ENCODE data around the gene DYSF.

DNA sequence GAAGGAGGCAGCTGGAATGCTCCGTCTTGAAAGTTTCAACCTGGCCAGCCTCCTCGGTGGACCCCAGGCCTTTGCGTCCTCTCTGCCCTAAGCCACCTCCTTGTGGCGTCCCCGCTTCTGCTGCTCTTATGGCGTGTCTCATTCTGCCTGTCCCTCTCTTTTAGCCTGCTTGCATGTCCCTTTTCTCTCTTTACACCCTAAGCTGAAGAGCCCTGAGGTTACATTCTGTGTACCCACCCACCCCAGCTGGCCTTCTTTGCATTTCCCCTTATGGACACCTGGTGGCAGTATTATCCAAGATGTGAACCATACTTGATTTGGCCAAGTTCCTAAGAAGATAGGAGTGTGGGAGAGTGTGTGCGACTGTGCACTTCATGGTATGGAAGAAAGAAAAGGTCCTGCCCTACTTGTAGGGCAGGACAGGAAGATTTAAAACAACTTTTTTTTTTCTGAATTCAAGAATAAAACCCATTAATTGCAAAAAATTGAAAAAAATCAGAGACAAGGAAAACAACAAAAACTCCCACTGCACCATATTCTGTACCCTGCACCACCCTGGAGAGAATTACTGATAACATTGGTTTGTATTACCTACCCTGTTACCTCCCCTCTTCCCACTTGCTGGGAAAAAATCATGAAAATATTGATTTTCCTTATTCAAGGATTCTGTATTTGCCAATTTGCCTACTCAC, 77.4 kb downstream of the DYSF start:
- TF ChIP-seq, protein P1, sequence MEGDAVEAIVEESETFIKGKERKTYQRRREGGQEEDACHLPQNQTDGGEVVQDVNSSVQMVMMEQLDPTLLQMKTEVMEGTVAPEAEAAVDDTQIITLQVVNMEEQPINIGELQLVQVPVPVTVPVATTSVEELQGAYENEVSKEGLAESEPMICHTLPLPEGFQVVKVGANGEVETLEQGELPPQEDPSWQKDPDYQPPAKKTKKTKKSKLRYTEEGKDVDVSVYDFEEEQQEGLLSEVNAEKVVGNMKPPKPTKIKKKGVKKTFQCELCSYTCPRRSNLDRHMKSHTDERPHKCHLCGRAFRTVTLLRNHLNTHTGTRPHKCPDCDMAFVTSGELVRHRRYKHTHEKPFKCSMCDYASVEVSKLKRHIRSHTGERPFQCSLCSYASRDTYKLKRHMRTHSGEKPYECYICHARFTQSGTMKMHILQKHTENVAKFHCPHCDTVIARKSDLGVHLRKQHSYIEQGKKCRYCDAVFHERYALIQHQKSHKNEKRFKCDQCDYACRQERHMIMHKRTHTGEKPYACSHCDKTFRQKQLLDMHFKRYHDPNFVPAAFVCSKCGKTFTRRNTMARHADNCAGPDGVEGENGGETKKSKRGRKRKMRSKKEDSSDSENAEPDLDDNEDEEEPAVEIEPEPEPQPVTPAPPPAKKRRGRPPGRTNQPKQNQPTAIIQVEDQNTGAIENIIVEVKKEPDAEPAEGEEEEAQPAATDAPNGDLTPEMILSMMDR (IDR thresholded peaks at IDR 0.05) = peak in 4 of 5 experiments; percentile 39 to 56 (median 44)
- no peak for TF ChIP-seq POLR2A (IDR thresholded peaks at IDR 0.05)
